Stimulated activated CD8-positive, alpha-beta memory T cell treated with anti-CD3 and anti-CD28 coated beads, Interleukin-15, amount 100 ng/mL, for 1 hour (primary cell): ENCODE measurements around the gene CPS1.

Experiments
- DNase-seq: peaks from one replicate; pipeline ENCODE4 v3.0.0-alpha.2; 2020; ENCODE audit warnings: low read depth

The CPS1 gene

DNA sequence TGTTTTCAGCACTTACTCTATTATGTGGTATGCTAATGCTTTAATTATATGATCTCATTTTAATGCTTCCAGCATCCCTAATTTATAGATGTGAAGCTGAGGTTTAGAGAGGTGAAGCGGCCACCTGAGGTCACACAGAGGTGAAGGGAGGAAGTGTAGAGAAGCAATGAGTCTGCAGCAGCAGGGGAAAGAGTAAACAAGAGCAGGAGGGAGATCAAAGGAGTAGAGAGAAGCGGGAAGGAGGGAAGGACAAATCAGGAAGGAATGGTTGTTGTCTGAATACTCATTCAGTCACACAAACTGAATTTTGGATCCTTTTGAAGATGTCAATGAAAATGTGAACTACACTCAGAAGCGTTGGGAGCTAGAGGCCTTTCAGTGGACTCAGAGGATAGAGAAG, 130.0 kb downstream of the CPS1 start:
- DNase-seq = no peak

DNA sequence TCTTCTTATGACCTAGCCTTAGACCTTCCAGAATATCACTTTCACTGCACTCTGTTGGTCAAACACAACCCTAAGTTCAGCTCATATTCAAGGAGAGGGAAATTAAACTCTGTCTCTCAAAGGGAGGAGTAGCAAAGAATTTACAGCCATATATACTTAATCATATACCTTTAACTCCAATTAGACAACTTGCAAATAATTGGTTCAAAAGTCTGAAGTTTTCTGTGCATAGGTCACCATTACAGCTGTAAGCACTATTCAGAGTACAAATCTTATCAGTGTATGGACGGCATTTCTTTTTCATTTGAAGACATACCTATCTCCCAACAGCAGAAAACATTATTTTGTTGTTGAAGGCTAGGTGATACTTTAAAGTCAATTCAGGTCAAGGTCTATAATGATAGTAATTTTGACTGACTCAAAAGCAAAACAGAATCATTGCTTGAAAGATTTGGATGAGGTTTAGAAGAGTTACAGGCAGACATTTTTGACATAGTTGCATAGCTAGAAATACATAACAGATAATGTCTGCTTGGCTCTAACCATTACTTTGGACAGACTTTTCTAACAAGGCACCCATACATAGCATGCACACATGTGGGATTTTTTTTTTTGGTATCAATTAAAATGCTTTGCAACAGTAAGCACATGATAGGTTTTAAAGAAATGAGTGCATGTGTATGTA, 131.5 kb downstream of the CPS1 start:
- no peak for DNase-seq

DNA sequence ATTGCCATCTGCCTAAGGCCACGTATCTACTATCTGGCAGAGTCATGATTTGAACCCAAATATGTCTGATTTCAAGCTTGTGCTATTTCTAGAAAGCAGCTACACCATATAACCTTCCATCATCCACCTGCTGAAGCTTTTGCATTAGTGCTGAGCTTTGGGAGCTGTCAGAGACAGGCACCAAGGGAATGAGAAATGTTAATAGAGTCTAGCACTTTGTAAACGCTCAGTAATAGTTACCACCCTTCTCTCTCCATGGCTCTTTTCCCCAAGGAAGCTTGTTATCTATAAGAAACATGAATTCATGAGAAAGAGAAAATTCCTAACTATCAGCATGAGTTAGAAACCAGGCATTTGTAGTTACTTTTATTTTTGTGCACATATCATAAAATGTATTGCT, 151.5 kb downstream of the CPS1 start:
- no peak for DNase-seq

DNA sequence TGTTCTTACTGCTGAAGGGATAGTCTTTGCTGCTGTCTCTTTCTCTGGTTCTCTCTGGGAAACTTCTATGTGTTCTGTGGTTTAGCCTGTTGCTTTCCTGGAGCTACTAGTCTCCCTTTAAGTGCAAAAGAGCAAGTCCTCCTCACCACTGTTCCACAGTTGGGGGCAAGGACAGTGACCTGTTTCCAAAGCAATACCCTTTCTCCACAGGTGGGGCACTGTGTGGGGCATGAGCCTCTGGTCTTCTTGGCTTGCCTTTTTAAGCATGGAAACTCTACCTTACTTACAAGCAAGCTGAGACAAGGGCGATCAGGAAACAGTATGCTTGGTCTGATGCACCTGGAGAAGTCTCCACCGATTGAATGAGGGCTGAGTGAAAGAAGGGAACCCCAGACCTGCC, 156.7 kb downstream of the CPS1 start:
- no peak for DNase-seq

DNA sequence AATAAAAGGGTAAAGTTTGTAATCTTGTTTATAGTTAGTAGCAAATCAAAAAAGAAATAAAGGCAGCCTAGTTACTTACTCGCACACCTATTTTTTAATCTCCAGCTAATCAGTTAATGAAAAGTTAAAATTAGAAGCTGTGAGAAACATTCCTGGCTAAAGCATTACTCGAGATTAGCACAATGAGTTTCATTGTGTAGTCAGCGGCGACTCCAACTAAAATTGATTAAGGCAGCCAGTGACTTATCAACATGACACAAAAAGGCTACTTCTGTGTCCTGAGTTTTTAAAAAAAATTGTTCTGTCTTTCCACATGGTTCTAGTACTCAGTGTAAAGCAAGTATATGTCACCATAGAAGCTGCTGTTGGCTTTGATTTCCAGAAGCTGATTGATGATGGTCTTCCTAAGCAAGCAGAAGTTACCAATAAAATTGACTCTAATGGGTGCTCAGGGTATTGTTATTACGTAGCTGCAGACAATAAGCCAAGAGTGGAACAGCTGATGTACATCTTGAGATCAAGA, 159.2 kb downstream of the CPS1 start:
- no peak for DNase-seq

DNA sequence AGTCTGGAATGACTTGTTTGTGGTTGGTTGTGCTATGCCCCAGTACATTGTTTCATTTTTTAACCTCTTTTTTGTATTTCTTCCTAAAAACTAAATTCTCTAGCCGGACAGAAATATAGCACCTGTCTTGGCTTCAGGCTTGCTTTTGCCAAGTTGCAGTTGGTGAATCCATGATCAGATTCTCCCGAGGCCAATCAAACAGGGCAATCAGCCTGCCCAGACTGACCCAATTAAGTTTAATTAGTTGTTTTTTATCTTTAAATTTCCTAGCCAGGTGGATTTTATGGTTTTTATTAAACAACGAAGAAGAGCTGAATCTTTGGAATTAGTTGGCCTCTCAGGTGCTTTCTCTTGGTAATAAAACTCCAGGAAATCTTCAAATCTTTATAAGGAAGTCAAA, 162.1 kb downstream of the CPS1 start:
- DNase-seq = no peak

DNA sequence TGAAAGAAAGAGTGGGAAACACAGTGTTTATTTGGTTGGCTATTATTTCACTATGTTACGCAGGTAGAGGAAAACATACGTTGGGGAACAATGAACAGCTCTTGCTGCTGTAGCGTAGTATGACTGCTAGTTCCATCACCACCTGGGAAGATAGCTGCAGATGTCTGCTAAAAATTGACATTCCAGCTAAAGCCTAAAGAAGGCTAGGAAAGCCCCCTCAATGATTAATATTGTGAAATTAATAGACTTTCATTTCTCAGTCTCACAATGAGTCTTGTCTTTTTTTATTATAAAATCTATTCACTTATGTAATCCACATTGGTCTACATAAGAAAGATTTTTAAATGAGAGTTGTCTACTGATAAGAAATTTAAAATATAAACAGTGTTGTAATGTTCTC, 165.7 kb downstream of the CPS1 start:
- no peak for DNase-seq

DNA sequence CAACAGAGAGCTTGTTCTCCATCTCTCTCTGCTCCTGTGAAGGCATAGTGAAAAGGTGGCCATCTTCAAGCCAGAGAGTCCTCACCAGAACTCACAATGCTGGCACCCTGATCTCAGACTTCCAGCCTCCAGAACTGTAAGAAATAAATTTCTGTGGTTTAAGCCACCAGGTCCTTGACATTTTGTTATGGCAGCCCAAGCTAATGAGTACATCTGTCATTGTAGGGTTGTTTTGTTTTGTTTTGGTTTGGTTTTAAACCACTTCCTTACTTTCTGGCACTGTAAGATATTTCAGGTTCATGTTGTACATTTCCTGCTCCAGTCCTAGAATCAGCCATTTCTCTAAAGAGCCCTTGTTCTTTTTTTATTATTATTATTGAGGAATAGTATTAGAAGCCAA, 171.2 kb downstream of the CPS1 start:
- no peak for DNase-seq
